KMS-11 (cell line): Measurements from ENCODE around the gene CCDC88B.
A peak's percentile ranks its signal among the peaks of the same experiment; 100 is the strongest.

Experiments
- H2AFZ ChIP-seq: fragments of 200-600 bp; sonication (generic); 2 replicates; pipeline ENCODE4 v1.6.1; 2016; ENCODE audit warnings: antibody characterized with exemption, mixed run types, low read depth
- H3K27ac ChIP-seq: fragments of 200-600 bp; sonication (generic); 2 replicates; pipeline ENCODE4 v1.6.1; 2016; ENCODE audit warnings: mild to moderate bottlenecking, mixed run types
- H3K27me3 ChIP-seq: fragments of 200-600 bp; sonication (generic); 2 replicates; pipeline ENCODE4 v1.6.1; 2017; ENCODE audit warnings: mild to moderate bottlenecking, low read depth, mixed run types, moderate library complexity; ENCODE audit not compliant: insufficient read depth
- H3K36me3 ChIP-seq: fragments of 200-600 bp; sonication (generic); 2 replicates; pipeline ENCODE4 v1.6.1; 2017; ENCODE audit warnings: mild to moderate bottlenecking, mixed run types; ENCODE audit not compliant: insufficient read depth
- H3K4me1 ChIP-seq: fragments of 200-600 bp; sonication (generic); 2 replicates; pipeline ENCODE4 v1.6.1; 2016; ENCODE audit warnings: mild to moderate bottlenecking, low read depth, mixed run types; ENCODE audit not compliant: poor library complexity, severe bottlenecking
- H3K4me2 ChIP-seq: fragments of 200-600 bp; sonication (generic); 2 replicates; pipeline ENCODE4 v1.7.0; 2016; ENCODE audit warnings: mild to moderate bottlenecking, mixed run types
- H3K4me3 ChIP-seq: fragments of 200-600 bp; sonication (generic); IDR thresholded peaks from 2 replicates; pipeline ENCODE4 v1.6.1; 2017; ENCODE audit warnings: low read depth, low read length, mixed read lengths; ENCODE audit not compliant: insufficient read depth
- H3K79me2 ChIP-seq: fragments of 200-600 bp; sonication (generic); 2 replicates; pipeline ENCODE4 v1.6.1; 2016; ENCODE audit warnings: low read depth, mixed run types; ENCODE audit not compliant: insufficient read depth
- H3K9ac ChIP-seq: fragments of 200-600 bp; sonication (generic); 2 replicates; pipeline ENCODE4 v1.6.1; 2016; ENCODE audit warnings: mild to moderate bottlenecking, mixed run types
- H4K20me1 ChIP-seq: fragments of 200-600 bp; sonication (generic); 2 replicates; pipeline ENCODE4 v1.6.1; 2016; ENCODE audit warnings: mild to moderate bottlenecking, mixed run types; ENCODE audit not compliant: insufficient read depth
- CTCF ChIP-seq: fragments of 200-600 bp; sonication (generic); conservative IDR thresholded peaks from 2 replicates; pipeline ENCODE4 v1.6.1; 2017; ENCODE audit warnings: low read depth, mild to moderate bottlenecking, antibody characterized with exemption, low read length, moderate library complexity, mixed read lengths

The CCDC88B gene

GRCh38 chr11:64352995-64353714, 13.2 kb downstream of the CCDC88B start:
- Histone ChIP-seq H3K79me2 (no peaks in the 10 kb centered on the region), H3K4me2 (no peak overlapping the region), H3K27me3 (no peaks in the 10 kb centered on the region), H3K27ac (no peak overlapping the region), H3K4me1 (peaks cover 7% of the 10 kb centered on the region), H4K20me1 (no peaks in the 10 kb centered on the region), H3K36me3 (no peaks in the 10 kb centered on the region), H3K4me3 (no peak overlapping the region), H2AFZ (no peak overlapping the region), H3K9ac (no peak overlapping the region)
- TF ChIP-seq CTCF: no peak

GRCh38 chr11:64353715-64354506, 13.9 kb downstream of the CCDC88B start:
- Histone ChIP-seq H3K79me2 (no peaks in the 10 kb centered on the region), H3K4me2 (no peak overlapping the region), H3K4me1 (peaks cover 12% of the 10 kb centered on the region), H2AFZ (no peak overlapping the region), H3K27ac (no peak overlapping the region), H3K9ac (no peak overlapping the region), H3K27me3 (no peaks in the 10 kb centered on the region), H3K36me3 (no peaks in the 10 kb centered on the region), H4K20me1 (no peaks in the 10 kb centered on the region), H3K4me3 (no peak overlapping the region)
- no peak for TF ChIP-seq CTCF

- Histone ChIP-seq H3K4me2 (no peak overlapping the region), H4K20me1 (no peaks in the 10 kb centered on the region), H3K79me2 (no peaks in the 10 kb centered on the region), H2AFZ (no peak overlapping the region), H3K36me3 (no peaks in the 10 kb centered on the region), H3K27me3 (no peaks in the 10 kb centered on the region), H3K4me1 (peaks cover 18% of the 10 kb centered on the region), H3K4me3 (no peak overlapping the region), H3K27ac (no peak overlapping the region), H3K9ac (no peak overlapping the region)
- TF ChIP-seq CTCF: no peak
These were observed 15.3 kb downstream of the CCDC88B start for GRCh38 chr11:64355078-64355940.

- Histone ChIP-seq H3K27me3 (no peaks in the 10 kb centered on the region), H3K9ac (no peak overlapping the region), H3K4me1 (peaks cover 31% of the 10 kb centered on the region), H3K4me3 (no peak overlapping the region), H3K79me2 (no peaks in the 10 kb centered on the region), H3K36me3 (no peaks in the 10 kb centered on the region), H2AFZ (no peak overlapping the region), H4K20me1 (no peaks in the 10 kb centered on the region), H3K4me2 (no peak overlapping the region), H3K27ac (no peak overlapping the region)
- TF ChIP-seq CTCF: peak; percentile 42
These were observed 16.8 kb downstream of the CCDC88B start for GRCh38 chr11:64356498-64357411.
